ENCODE results near the gene RPL22L1. TPM values are rescaled to one million over a fixed set of nuclear protein-coding genes. Genes with fewer than 3 reads are reported as not detected.

The RPL22L1 gene
- total RNA-seq, 1 experiment from 2014 or later, result 60.3 TPM

DNA sequence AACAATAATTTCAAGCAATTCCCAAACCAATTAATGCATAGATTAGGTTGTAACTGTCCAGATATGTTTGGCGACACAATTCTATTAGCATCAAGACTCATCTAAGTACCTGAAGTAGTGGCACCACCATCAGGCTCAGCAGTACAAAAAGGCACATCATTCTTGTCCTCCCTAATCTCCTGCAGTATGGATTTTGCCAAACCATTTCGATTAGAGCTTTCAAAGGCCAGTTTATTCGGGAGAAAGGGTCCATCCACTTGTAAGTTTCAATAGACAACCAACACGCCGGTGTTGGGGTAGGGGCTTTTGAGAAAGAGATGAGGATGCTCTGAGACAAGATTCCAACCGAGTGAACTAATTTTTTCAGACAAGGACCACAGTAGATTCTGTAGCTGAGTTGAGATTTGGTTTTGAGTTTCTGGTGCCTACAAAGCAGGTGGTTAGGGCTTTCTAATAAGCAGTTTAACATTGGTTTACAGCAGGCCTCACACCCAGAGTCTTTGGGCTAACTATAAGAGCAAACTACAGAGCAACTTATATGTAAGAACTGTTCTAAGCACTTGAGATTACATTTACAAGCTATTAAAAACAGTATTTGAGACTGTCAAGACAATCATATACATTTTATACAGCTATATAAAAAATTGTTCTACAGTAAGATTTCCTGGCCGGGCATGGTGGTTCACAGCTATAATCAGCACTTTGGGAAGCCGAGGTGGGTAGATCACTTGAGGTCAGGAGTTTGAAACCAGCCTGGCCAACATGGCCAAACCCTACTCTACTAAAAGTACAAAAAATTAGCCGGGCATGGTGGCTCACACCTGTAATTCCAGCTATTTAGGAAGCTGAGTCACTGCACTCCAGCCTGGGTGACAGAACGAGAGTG, 4.5 kb downstream of the RPL22L1 start:
- CTCF ChIA-PET, result interaction anchor here (0.6 kb wide), 1 partner anchor 1885 kb away, joined by 27 read pairs; the partner anchor contains the start of gene ECT2
- POLR2A ChIA-PET (ENCODE audit: unreplicated experiment), result interaction anchor here (0.6 kb wide), 4 partner anchors 31 to 1732 kb away, joined by 3 to 4 read pairs (median 4); no protein-coding TSS in a partner anchor

DNA sequence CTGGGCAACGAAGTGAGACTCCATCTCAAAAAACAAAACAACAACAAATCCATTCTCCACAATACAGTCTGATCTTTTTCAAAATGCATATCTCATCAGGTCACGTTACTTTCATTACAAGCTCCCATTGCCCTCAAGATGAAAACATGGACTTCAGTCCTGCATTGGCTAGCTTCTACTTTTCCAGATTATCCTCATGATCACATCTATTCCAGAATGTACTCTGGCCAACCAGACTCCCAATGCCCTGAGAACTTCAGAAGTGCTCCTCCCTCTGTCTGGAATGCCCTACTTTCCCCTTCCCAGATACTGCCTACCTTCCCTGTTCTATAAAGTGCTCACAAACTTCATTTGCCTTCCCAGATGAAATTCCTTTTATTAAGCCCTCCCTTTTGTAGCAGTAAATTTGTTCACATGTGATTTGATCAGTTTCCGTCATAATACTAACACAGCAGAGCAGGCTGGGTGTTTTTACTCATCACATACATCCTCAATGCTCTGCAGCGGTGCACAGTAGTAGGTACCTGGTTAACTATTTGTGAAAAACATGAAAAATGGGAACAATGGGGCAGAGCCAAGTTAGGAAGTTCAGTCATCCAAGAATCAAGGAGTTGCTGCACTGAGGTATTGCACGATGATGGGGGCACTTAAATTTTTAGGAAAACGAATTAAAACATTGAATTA, 5.3 kb downstream of the RPL22L1 start:
- no peak overlapping the region for H3K4me3 ChIP-seq
- TF ChIP-seq EZH2 (IDR thresholded peaks at IDR 0.05; ENCODE audit: low read depth), result no peak
- TF ChIP-seq, protein P1, sequence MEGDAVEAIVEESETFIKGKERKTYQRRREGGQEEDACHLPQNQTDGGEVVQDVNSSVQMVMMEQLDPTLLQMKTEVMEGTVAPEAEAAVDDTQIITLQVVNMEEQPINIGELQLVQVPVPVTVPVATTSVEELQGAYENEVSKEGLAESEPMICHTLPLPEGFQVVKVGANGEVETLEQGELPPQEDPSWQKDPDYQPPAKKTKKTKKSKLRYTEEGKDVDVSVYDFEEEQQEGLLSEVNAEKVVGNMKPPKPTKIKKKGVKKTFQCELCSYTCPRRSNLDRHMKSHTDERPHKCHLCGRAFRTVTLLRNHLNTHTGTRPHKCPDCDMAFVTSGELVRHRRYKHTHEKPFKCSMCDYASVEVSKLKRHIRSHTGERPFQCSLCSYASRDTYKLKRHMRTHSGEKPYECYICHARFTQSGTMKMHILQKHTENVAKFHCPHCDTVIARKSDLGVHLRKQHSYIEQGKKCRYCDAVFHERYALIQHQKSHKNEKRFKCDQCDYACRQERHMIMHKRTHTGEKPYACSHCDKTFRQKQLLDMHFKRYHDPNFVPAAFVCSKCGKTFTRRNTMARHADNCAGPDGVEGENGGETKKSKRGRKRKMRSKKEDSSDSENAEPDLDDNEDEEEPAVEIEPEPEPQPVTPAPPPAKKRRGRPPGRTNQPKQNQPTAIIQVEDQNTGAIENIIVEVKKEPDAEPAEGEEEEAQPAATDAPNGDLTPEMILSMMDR (conservative IDR thresholded peaks at IDR 0.05), result no peak
- peak overlapping the region; percentile 8; the same call in 1 of the 2 replicates for H3K27ac ChIP-seq
- peaks cover 33% of the 10 kb centered on the region for H3K79me2 ChIP-seq (ENCODE audit: low read depth)
- peaks cover 41% of the 10 kb centered on the region for H3K36me3 ChIP-seq (ENCODE audit: low read depth)
- H2AFZ ChIP-seq, result no peak overlapping the region
- peak in 1 of 2 experiments; percentile 56 for DNase-seq
- peaks cover 67% of the 10 kb centered on the region for H3F3A ChIP-seq (ENCODE audit: insufficient read depth, low read depth)
- H3K9me3 ChIP-seq (ENCODE audit: insufficient read depth, low read depth), result no peaks in the 10 kb centered on the region
- BruUV-seq (replicated peaks), result no TSS peak
- ChIA-PET CTCF (interaction anchor here (0.7 kb wide), 1 partner anchor 409 kb away, joined by 3 read pairs; no protein-coding TSS in a partner anchor), POLR2A (ENCODE audit: unreplicated experiment) (interaction anchor here (0.6 kb wide), 2 partner anchors 544 to 1066 kb away, joined by 4 read pairs; no protein-coding TSS in a partner anchor)
- H3K4me1 ChIP-seq (replicated peaks; ENCODE audit: insufficient read depth), result peaks cover 20% of the 10 kb centered on the region
- intact Hi-C loops (cut with micrococcal nuclease; ENCODE audit: unreplicated experiment), result no loop called here
- peaks cover 45% of the 10 kb centered on the region for H4K20me1 ChIP-seq (ENCODE audit: insufficient read depth)
- no peak overlapping the region for H3K4me2 ChIP-seq
- H3K9me2 ChIP-seq (ENCODE audit: insufficient read depth), result no peaks in the 10 kb centered on the region
- H3K27me3 ChIP-seq (ENCODE audit: insufficient read depth, low read depth), result no peaks in the 10 kb centered on the region

More for the DNA sequence above, 4.5 kb downstream of the RPL22L1 start:
- Histone ChIP-seq H3K36me3 (ENCODE audit: low read depth) (peaks cover 41% of the 10 kb centered on the region), H2AFZ (no peak overlapping the region), H3K9me3 (ENCODE audit: insufficient read depth, low read depth) (no peaks in the 10 kb centered on the region), H3K27ac (peak overlapping the region; percentile 94; the same call in 1 of the 2 replicates), H3K9me2 (ENCODE audit: insufficient read depth) (no peaks in the 10 kb centered on the region), H3K4me1 (replicated peaks; ENCODE audit: insufficient read depth) (peaks cover 20% of the 10 kb centered on the region), H4K20me1 (ENCODE audit: insufficient read depth) (peaks cover 45% of the 10 kb centered on the region), H3K4me2 (no peak overlapping the region), H3K79me2 (ENCODE audit: low read depth) (peaks cover 36% of the 10 kb centered on the region), H3K27me3 (ENCODE audit: insufficient read depth, low read depth) (no peaks in the 10 kb centered on the region), H3F3A (ENCODE audit: insufficient read depth, low read depth) (peaks cover 72% of the 10 kb centered on the region), H3K4me3 (no peak overlapping the region)
- no TSS peak for BruUV-seq (replicated peaks)
- TF ChIP-seq, protein P1 (conservative IDR thresholded peaks at IDR 0.05), result no peak
- TF ChIP-seq EZH2 (IDR thresholded peaks at IDR 0.05; ENCODE audit: low read depth), result no peak
- intact Hi-C loops (cut with micrococcal nuclease; ENCODE audit: unreplicated experiment), result no loop called here
- peak in 1 of 2 experiments; percentile 51 for DNase-seq

DNA sequence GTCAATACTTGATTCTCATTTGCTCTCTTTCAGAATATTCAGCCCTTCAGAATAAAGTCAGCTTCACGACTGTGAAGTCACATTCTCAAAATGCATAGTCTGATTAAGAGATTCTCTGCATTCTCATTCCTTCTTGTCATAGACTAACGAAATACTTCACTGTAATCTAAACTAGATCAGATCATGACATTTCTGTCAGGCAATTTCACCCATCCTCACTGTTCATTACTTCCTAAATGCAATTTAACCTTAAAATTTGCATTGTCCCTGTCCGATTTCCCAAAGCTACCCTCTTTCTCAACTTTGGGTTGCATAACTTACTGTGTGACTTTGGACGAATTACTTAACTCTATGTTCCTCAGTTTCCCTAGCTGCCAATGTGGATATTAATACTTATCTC, 6.2 kb downstream of the RPL22L1 start:
- peaks cover 35% of the 10 kb centered on the region for H3K36me3 ChIP-seq (ENCODE audit: low read depth)
- no peak for TF ChIP-seq EZH2 (IDR thresholded peaks at IDR 0.05; ENCODE audit: low read depth)
- TF ChIP-seq, protein P1 (conservative IDR thresholded peaks at IDR 0.05), result no peak
- ChIA-PET POLR2A (ENCODE audit: unreplicated experiment) (interaction anchor here (0.6 kb wide), 2 partner anchors 543 to 880 kb away, joined by 4 to 8 read pairs; no protein-coding TSS in a partner anchor), CTCF (interaction anchor here (0.7 to 1.0 kb wide), 2 partner anchors 16 to 408 kb away, joined by 3 read pairs; no protein-coding TSS in a partner anchor)
- intact Hi-C loops (cut with micrococcal nuclease; ENCODE audit: unreplicated experiment), result no loop called here
- H3K79me2 ChIP-seq (ENCODE audit: low read depth), result peaks cover 24% of the 10 kb centered on the region
- BruUV-seq (replicated peaks), result no TSS peak
- no peaks in the 10 kb centered on the region for H3K9me2 ChIP-seq (ENCODE audit: insufficient read depth)
- no peak overlapping the region for H3K27ac ChIP-seq
- no peak overlapping the region for H3K4me2 ChIP-seq
- no peak overlapping the region for H2AFZ ChIP-seq
- peaks cover 59% of the 10 kb centered on the region for H3F3A ChIP-seq (ENCODE audit: insufficient read depth, low read depth)
- no peak overlapping the region for H3K4me3 ChIP-seq
- peaks cover 40% of the 10 kb centered on the region for H4K20me1 ChIP-seq (ENCODE audit: insufficient read depth)
- no peaks in the 10 kb centered on the region for H3K27me3 ChIP-seq (ENCODE audit: insufficient read depth, low read depth)
- peaks cover 20% of the 10 kb centered on the region for H3K4me1 ChIP-seq (replicated peaks; ENCODE audit: insufficient read depth)
- no peaks in the 10 kb centered on the region for H3K9me3 ChIP-seq (ENCODE audit: insufficient read depth, low read depth)
- no peak for DNase-seq

All from PC-9 (cell line).